GM12892 (cell line): ENCODE results near the gene SCN10A. TPM values are rescaled to one million over a fixed set of nuclear protein-coding genes. Genes with fewer than 3 reads are reported as not detected.

Experiments
- DNase-seq: peaks from one replicate; pipeline ENCODE4 v3.0.0; 2011; ENCODE audit not compliant: insufficient read length
- FAIRE-seq: peaks from 2 replicates; lab custom pipeline; 2011; peaks lifted over from hg19 to GRCh38; lab: Jason Lieb, UNC
- POLR2A ChIP-seq: IDR thresholded peaks from 2 replicates; pipeline ENCODE4 v1.6.1; 2011; ENCODE audit warnings: low read depth, low read length, control low read depth
- POLR2AphosphoS5 ChIP-seq: IDR thresholded peaks from 2 replicates; pipeline ENCODE4 v1.6.1; 2011; ENCODE audit warnings: low read depth, low read length, control low read depth
- TAF1 ChIP-seq: IDR thresholded peaks from 2 replicates; pipeline ENCODE4 v1.6.1; 2011; ENCODE audit warnings: low read depth, mild to moderate bottlenecking, control low read depth, low read length, borderline replicate concordance
- polyA plus RNA-seq: library from polyadenylated mRNA; unstranded; fragments of >200 nt; gene quantifications from one replicate; pipeline ENCODE4 v1.2.1, GENCODE V29; 2012; ENCODE audit warnings: missing spikeins, inconsistent platforms; ENCODE audit not compliant: missing spikeins

SCN10A gene
- not detected for polyA plus RNA-seq

- DNase-seq (no peak), FAIRE-seq (no peak)
- TF ChIP-seq POLR2A (no peak), POLR2AphosphoS5 (no peak), TAF1 (no peak)
Observed at GRCh38 chr3:38816026-38816425, at the start of gene SCN10A. Gene SCN10A (minus strand): TSS chr3:38816217. CDS start chr3:38794010, 22,207 bp downstream.

DNA sequence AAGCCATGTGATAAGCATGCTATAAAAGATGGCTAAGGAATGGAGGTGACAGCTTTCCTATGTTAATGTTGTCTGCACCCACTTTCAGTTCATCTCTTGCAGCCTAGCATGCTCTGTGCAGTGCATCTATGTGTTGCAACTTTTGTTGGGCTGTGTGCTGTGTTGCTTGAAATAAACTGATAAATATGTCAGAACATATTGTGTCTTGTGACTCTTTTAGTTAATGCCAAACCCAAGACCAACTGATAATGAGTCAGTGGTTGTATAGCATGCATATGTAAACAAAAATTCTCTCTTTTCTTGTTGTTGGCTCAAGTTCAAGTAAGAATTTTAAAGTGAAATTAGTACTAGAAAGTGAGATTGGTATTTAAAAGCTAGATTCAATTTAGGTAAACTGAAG, 37.0 kb upstream of the SCN10A start:
- TF ChIP-seq TAF1: no peak
- no peak for TF ChIP-seq POLR2A
- no peak for TF ChIP-seq POLR2AphosphoS5
- DNase-seq: no peak
- no peak for FAIRE-seq

DNA sequence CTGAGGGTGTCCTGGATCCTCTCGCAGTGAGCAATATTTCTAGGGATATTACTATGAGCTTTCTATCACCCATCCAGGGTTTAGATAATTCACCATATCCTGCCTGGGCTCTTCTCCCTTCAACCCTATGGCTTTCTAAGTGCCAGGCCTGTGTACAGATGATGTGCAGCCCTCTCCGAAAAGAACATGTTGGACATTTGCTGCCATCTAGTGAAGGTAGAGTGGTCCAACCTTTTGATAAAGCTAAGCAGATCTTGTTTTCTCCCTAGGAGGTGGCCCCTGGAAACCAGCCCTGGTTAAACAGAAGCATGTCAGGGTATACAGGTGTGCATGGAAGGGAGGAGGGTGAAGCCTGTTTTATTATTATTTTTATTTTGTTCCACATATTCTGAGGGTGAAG, 27.9 kb upstream of the SCN10A start:
- TF ChIP-seq POLR2A (no peak), TAF1 (no peak), POLR2AphosphoS5 (no peak)
- FAIRE-seq (no peak), DNase-seq (no peak)

DNA sequence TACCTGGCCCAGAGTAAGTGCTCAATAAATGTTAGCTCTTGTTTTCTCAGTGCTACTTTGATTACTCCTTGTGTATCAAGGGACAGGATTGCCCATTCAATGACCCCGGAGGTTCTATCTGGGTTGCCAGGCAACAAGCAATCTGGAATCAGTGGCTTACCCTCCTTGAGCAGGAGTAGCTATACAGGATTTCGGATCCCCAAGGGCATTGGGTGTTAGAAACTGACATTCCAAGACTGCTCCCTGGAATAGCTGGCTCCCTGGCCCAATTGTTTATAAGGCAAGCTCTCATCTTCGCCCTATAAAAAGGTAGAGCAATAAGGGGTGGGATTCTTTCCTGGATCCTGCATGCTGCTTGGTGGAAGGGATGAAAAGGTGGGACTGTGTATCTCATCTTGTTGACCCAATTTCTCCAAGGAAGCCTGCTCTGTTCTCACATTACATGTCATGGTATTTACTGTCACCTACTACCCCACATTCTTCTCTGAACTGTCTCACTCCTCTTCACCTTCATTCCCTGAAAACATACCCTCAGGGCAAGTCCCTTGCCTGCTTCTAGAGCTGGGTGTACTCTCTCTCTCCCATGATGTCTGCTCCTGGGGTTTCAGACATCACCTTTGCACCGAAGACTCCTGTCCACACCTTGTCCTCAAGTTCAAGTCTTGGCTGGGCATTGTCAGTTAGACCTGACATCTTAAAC, 26.4 kb upstream of the SCN10A start:
- no peak for DNase-seq
- no peak for FAIRE-seq

DNA sequence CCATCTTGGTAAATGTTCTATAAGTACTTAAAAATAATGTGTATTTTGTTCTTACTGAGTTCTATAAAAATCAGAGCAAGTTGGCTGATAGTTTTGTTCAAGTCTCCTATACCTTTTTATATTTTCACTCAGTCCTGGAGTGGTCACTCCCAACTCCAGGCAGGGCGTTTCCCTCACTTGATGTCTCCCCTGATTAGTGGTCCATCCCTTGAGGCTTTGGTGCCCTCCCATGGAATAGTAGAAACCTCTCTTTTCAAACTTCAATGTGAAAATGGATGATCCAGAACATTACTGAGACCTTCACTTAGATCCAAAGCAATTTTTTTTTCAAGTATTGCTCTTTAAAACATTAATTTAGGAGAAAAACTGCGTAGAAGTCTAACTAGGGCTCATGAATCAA, 25.0 kb upstream of the SCN10A start:
- TF ChIP-seq TAF1: no peak
- no peak for TF ChIP-seq POLR2A
- no peak for TF ChIP-seq POLR2AphosphoS5
- FAIRE-seq (no peak), DNase-seq (no peak)

More for the DNA sequence above, 26.4 kb upstream of the SCN10A start:
- TF ChIP-seq POLR2AphosphoS5: no peak
- no peak for TF ChIP-seq POLR2A
- no peak for TF ChIP-seq TAF1

DNA sequence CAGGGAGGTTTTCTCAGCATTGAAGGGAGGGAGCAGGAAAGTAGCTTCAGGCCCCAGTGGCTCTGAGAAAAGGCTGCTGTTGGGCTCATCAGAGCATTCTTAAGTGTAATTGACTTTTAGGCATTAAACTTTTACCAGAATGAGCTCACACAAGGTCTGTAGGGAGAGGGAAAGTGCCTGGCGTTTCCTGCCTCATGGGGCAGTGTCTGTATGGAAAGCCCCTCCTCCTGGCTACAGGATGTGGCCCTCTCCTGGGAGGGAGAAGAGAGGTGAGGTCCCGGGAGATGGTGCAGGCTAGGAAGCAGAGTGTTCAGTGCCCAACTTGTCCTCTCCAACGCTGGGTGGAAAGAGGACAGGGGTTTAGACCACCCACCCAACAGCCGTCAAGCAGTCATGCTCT, 21.3 kb upstream of the SCN10A start:
- FAIRE-seq (no peak), DNase-seq (no peak)
- no peak for TF ChIP-seq POLR2AphosphoS5
- TF ChIP-seq TAF1: no peak
- no peak for TF ChIP-seq POLR2A

- TF ChIP-seq POLR2AphosphoS5 (no peak), TAF1 (no peak), POLR2A (no peak)
- FAIRE-seq (no peak), DNase-seq (no peak)
Observed at GRCh38 chr3:38836561-38836960, 20.5 kb upstream of the SCN10A start.

- no peak for TF ChIP-seq POLR2A
- no peak for TF ChIP-seq TAF1
- no peak for TF ChIP-seq POLR2AphosphoS5
- FAIRE-seq (no peak), DNase-seq (no peak)
Observed at GRCh38 chr3:38835939-38836338, 19.9 kb upstream of the SCN10A start.

- no peak for TF ChIP-seq POLR2A
- FAIRE-seq (no peak), DNase-seq (no peak)
Observed at GRCh38 chr3:38834717-38835116, 18.7 kb upstream of the SCN10A start.

DNA sequence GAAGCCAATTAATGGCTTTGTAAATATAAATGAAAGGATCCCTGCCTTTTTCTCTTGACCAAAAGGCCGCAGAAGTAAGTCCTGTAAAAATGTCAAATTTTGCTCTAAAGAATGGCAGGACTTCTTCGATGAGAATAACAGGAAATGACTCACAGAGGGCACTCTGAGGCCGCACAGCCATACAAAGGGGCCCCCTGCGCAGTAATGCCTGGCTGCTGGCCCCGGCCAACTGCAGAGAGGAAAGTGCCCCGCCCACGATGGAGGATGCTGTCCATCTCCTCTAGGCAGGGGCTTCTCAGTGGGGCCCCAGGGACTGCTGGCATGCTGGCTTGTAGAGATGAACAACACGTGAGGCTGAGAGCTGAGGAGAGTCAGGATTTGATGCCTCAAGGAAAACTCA, 18.1 kb upstream of the SCN10A start:
- FAIRE-seq (no peak), DNase-seq (no peak)
- no peak for TF ChIP-seq POLR2AphosphoS5
- TF ChIP-seq POLR2A: no peak
- TF ChIP-seq TAF1: no peak

DNA sequence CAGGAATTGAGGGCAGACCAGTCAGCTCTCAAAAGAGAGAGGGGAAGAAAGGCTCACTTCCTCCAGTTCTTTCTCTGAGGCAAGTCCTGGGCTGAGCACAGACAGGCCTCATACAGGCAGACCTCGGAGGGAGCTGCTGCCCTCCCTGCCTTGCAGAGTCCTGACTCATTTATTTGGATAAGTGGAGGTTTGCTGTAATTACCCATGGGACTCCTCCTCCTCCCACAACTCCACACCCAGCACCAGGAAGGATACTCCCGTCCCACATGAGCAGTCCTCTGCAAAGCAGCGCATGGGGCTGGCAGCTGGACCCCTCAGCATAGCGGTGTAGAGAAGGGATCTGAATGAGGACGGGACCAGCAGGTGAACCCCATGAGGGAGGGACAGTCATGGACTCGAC, 13.4 kb upstream of the SCN10A start:
- FAIRE-seq (no peak), DNase-seq (no peak)
- TF ChIP-seq POLR2AphosphoS5 (no peak), POLR2A (no peak), TAF1 (no peak)

GRCh38 chr3:38828681-38829080, 12.7 kb upstream of the SCN10A start:
- TF ChIP-seq TAF1 (no peak), POLR2AphosphoS5 (no peak), POLR2A (no peak)
- DNase-seq (no peak), FAIRE-seq (no peak)

GRCh38 chr3:38827791-38828190, 11.8 kb upstream of the SCN10A start:
- DNase-seq (no peak), FAIRE-seq (no peak)

More at GRCh38 chr3:38827791-38828190, 11.8 kb upstream of the SCN10A start:
- no peak for TF ChIP-seq POLR2A
- no peak for TF ChIP-seq TAF1
- no peak for TF ChIP-seq POLR2AphosphoS5
